Neural progenitor cell (in vitro differentiated cells): ENCODE data around the gene GSTM3. TPM values are rescaled to one million over a fixed set of nuclear protein-coding genes. Genes with fewer than 3 reads are reported as not detected.

ENCODE experiments used
- DNase-seq: peaks from one replicate; pipeline ENCODE4 v3.0.0-alpha.2; 2016; ENCODE audit warnings: low spot score
- H2AFZ ChIP-seq: fragments of 200-600 bp; sonication (generic); replicated peaks from 2 replicates; pipeline ENCODE4 v1.6.1; 2016; ENCODE audit warnings: antibody characterized with exemption
- H3F3A ChIP-seq: fragments of 200-600 bp; sonication (generic); 2 replicates; pipeline ENCODE4 v1.6.1; 2016; ENCODE audit warnings: antibody characterized with exemption, low read depth
- H3K27ac ChIP-seq: fragments of 200-600 bp; sonication (generic); 2 replicates; pipeline ENCODE4 v1.5.1; 2016; ENCODE audit warnings: mild to moderate bottlenecking
- H3K27me3 ChIP-seq: fragments of 200-600 bp; sonication (generic); 2 replicates; pipeline ENCODE4 v1.6.1; 2016; ENCODE audit warnings: mild to moderate bottlenecking, moderate library complexity
- H3K36me3 ChIP-seq: fragments of 200-600 bp; sonication (generic); 2 replicates; pipeline ENCODE4 v1.5.1; 2016
- H3K4me1 ChIP-seq: fragments of 200-600 bp; sonication (generic); 2 replicates; pipeline ENCODE4 v1.6.1; 2016; ENCODE audit warnings: mixed run types
- H3K4me2 ChIP-seq: fragments of 200-600 bp; sonication (generic); 2 replicates; pipeline ENCODE4 v1.6.1; 2016
- H3K4me3 ChIP-seq: fragments of 200-600 bp; sonication (generic); 2 replicates; pipeline ENCODE4 v1.5.1; 2016
- H3K79me2 ChIP-seq: fragments of 200-600 bp; sonication (generic); 2 replicates; pipeline ENCODE4 v1.6.1; 2016; ENCODE audit warnings: low read depth
- H3K9ac ChIP-seq: fragments of 200-600 bp; sonication (generic); 2 replicates; pipeline ENCODE4 v1.6.1; 2016
- H3K9me3 ChIP-seq: fragments of 200-600 bp; sonication (generic); 2 replicates; pipeline ENCODE4 v1.5.1; 2016; ENCODE audit warnings: low read depth
- H4K20me1 ChIP-seq: fragments of 200-600 bp; sonication (generic); 2 replicates; pipeline ENCODE4 v1.6.1; 2016; ENCODE audit warnings: low read depth
- H3K27ac Mint-ChIP-seq: 3 replicates; pipeline ENCODE4 v1.8.0; 2021; ENCODE audit warnings: mixed read lengths
- H3K27me3 Mint-ChIP-seq: 2 replicates; pipeline ENCODE4 v1.8.0; 2022; ENCODE audit warnings: low read depth, mild to moderate bottlenecking, inconsistent platforms, moderate library complexity, mixed read lengths; ENCODE audit not compliant: insufficient read depth
- H3K36me3 Mint-ChIP-seq: 3 replicates; pipeline ENCODE4 v1.8.0; 2021; ENCODE audit warnings: mixed read lengths
- H3K4me1 Mint-ChIP-seq: 3 replicates; pipeline ENCODE4 v1.8.0; 2021; ENCODE audit warnings: mixed read lengths
- H3K4me3 Mint-ChIP-seq: 3 replicates; pipeline ENCODE4 v1.8.0; 2021; ENCODE audit warnings: mild to moderate bottlenecking, moderate library complexity, mixed read lengths
- H3K9me3 Mint-ChIP-seq: 3 replicates; pipeline ENCODE4 v1.8.0; 2020; ENCODE audit warnings: mixed read lengths
- CTCF ChIP-seq: fragments of 200-600 bp; sonication (generic); IDR thresholded peaks from 2 replicates; pipeline ENCODE4 v1.5.1; 2017; ENCODE audit warnings: antibody characterized with exemption, mild to moderate bottlenecking
- EZH2 ChIP-seq: fragments of 200-600 bp; sonication (generic); IDR thresholded peaks from 2 replicates; pipeline ENCODE4 v1.6.1; 2017; ENCODE audit warnings: antibody characterized with exemption, mild to moderate bottlenecking, moderate library complexity
- EZH2phosphoT487 ChIP-seq: fragments of 200-600 bp; sonication (generic); IDR thresholded peaks from 2 replicates; pipeline ENCODE4 v1.6.1; 2017; ENCODE audit warnings: antibody characterized with exemption
- total RNA-seq: library from RNA; depleted of rRNA; stranded (reverse); fragments of >200 nt; gene quantifications from 2 replicates; pipeline ENCODE4 v1.2.3, GENCODE V29; 2015; ENCODE audit warnings: low replicate concordance

GSTM3 gene
- total RNA-seq, 1 donor from 2014 or later, result 12.9 TPM

DNA sequence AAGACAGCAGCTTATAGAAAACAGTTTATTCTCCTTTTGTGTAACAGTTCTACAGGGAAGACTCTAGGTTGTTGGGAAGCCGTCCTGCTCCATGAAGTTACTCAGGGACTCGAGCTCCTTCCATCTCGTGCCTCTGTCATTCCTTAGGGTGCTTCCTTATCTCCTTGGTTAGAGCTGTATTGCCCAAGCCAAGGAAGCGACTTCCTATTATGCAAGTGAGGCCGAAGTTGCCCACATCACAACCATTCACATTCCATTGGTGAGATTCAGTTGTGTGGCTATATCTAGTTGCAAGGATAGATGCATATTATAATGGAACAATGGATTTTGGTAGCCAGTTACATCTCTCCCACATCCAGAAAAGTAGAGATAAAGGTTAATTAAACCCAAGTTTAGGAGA, 19.8 kb downstream of the GSTM3 start:
- peaks cover 5% of the 10 kb centered on the region for H3K4me1 Mint-ChIP-seq
- Histone ChIP-seq H3K4me3 (no peak overlapping the region), H3K27me3 (no peaks in the 10 kb centered on the region), H2AFZ (peak overlapping the region; percentile 3), H4K20me1 (no peaks in the 10 kb centered on the region), H3K36me3 (no peaks in the 10 kb centered on the region), H3K9ac (no peak overlapping the region), H3K4me1 (no peaks in the 10 kb centered on the region), H3F3A (no peaks in the 10 kb centered on the region), H3K9me3 (no peaks in the 10 kb centered on the region), H3K79me2 (no peaks in the 10 kb centered on the region), H3K4me2 (no peak overlapping the region), H3K27ac (no peak overlapping the region)
- no peaks in the 10 kb centered on the region for H3K36me3 Mint-ChIP-seq
- no peaks in the 10 kb centered on the region for H3K9me3 Mint-ChIP-seq
- TF ChIP-seq CTCF, result no peak
- TF ChIP-seq EZH2phosphoT487, result no peak
- no peak for TF ChIP-seq EZH2
- H3K27me3 Mint-ChIP-seq, result peaks cover 6% of the 10 kb centered on the region
- no peak for DNase-seq
- H3K4me3 Mint-ChIP-seq, result no peak overlapping the region
- H3K27ac Mint-ChIP-seq, result no peak overlapping the region

GRCh38 chr1:109719337-109719837, 21.5 kb downstream of the GSTM3 start:
- TF ChIP-seq CTCF, result no peak
- no peak overlapping the region for H3K4me2 ChIP-seq

GRCh38 chr1:109718495-109718894, 22.3 kb downstream of the GSTM3 start:
- Histone ChIP-seq H2AFZ (no peak overlapping the region), H3K9ac (no peak overlapping the region), H3K4me3 (no peak overlapping the region), H3K9me3 (no peaks in the 10 kb centered on the region), H3K27me3 (no peaks in the 10 kb centered on the region), H3K4me2 (no peak overlapping the region), H3K27ac (no peak overlapping the region), H3K79me2 (no peaks in the 10 kb centered on the region), H4K20me1 (no peaks in the 10 kb centered on the region), H3K4me1 (no peaks in the 10 kb centered on the region), H3F3A (no peaks in the 10 kb centered on the region), H3K36me3 (no peaks in the 10 kb centered on the region)
- no peak overlapping the region for H3K27ac Mint-ChIP-seq
- peak; percentile 1 for DNase-seq
- H3K27me3 Mint-ChIP-seq, result peaks cover 14% of the 10 kb centered on the region
- TF ChIP-seq CTCF (no peak), EZH2 (no peak), EZH2phosphoT487 (no peak)
- no peaks in the 10 kb centered on the region for H3K4me1 Mint-ChIP-seq
- no peaks in the 10 kb centered on the region for H3K36me3 Mint-ChIP-seq
- H3K4me3 Mint-ChIP-seq, result no peak overlapping the region
- no peaks in the 10 kb centered on the region for H3K9me3 Mint-ChIP-seq

More at GRCh38 chr1:109719337-109719837, 21.5 kb downstream of the GSTM3 start:
- H3K36me3 Mint-ChIP-seq, result no peaks in the 10 kb centered on the region
- no peak overlapping the region for H3K4me3 ChIP-seq
- H4K20me1 ChIP-seq, result no peaks in the 10 kb centered on the region
- H3K4me3 Mint-ChIP-seq, result no peak overlapping the region
- no peak overlapping the region for H3K9ac ChIP-seq
- H3K27me3 Mint-ChIP-seq, result peaks cover 8% of the 10 kb centered on the region
- H3K27me3 ChIP-seq, result no peaks in the 10 kb centered on the region
- H3K9me3 Mint-ChIP-seq, result no peaks in the 10 kb centered on the region
- H3K9me3 ChIP-seq, result no peaks in the 10 kb centered on the region
- no peak overlapping the region for H3K27ac ChIP-seq
- H2AFZ ChIP-seq, result no peak overlapping the region
- H3K4me1 Mint-ChIP-seq, result no peaks in the 10 kb centered on the region
- H3K4me1 ChIP-seq, result no peaks in the 10 kb centered on the region
- no peak overlapping the region for H3K27ac Mint-ChIP-seq
- no peaks in the 10 kb centered on the region for H3K36me3 ChIP-seq
- no peaks in the 10 kb centered on the region for H3F3A ChIP-seq
- peak; percentile 0 for DNase-seq
- H3K79me2 ChIP-seq, result no peaks in the 10 kb centered on the region
